Gastrocnemius medialis (tissue), 4 donors: ENCODE results near the gene ZBTB7B. TPM values are rescaled to one million over a fixed set of nuclear protein-coding genes. Genes with fewer than 3 reads are reported as not detected.
A peak's percentile ranks its signal among the peaks of the same experiment; 100 is the strongest.

Experiments
- ATAC-seq, 2 donors: fragments of 150-250 bp; one replicate each; pipeline ENCODE4 v1.9.1; 2016
- DNase-seq, 2 donors: peaks; one replicate each; pipeline ENCODE4 v3.0.0-alpha.2; 2019
- H3K27ac ChIP-seq, 4 donors: fragments of 200-600 bp; sonication (generic); 1 replicate in 1 of 4; 2 replicates in 3 of 4; pipeline ENCODE4 v1.5.1; 2016 to 2018; ENCODE audit warnings: mild to moderate bottlenecking in 2 of 4, moderate library complexity in 1 of 4
- H3K27me3 ChIP-seq, 3 donors: fragments of 200-600 bp; sonication (generic) in 2 of 3; 1 replicate in 1 of 3; 2 replicates in 2 of 3; pipeline versions ENCODE4 v1.5.1 to v1.6.0; 2016 to 2019; ENCODE audit warnings: mild to moderate bottlenecking in 1 of 3, moderate library complexity in 1 of 3
- H3K36me3 ChIP-seq, 2 donors: fragments of 200-600 bp; sonication (generic) in 1 of 2; one replicate each; pipeline ENCODE4 v1.5.1; 2017 to 2018
- H3K4me1 ChIP-seq, 2 donors: fragments of 200-600 bp; sonication (generic) in 1 of 2; one replicate each; pipeline ENCODE4 v1.5.1; 2016 to 2017; ENCODE audit warnings: mild to moderate bottlenecking in 2 of 2
- H3K4me3 ChIP-seq, 4 donors: fragments of 200-600 bp; sonication (generic) in 3 of 4; 1 replicate in 1 of 4; 2 replicates in 3 of 4; pipeline ENCODE4 v1.5.1; 2016 to 2019; ENCODE audit warnings: mild to moderate bottlenecking in 2 of 4
- H3K9me3 ChIP-seq, 3 donors: fragments of 200-600 bp; sonication (generic) in 2 of 3; 1 replicate in 1 of 3; 2 replicates in 2 of 3; pipeline ENCODE4 v1.5.1; 2016 to 2019
- CTCF ChIP-seq, 5 experiments: fragments of 450-650 bp in 3 of 5; fragments of 200-600 bp in 2 of 5; sonication (generic) in 2 of 5; IDR thresholded peaks in 4 of 5; conservative IDR thresholded peaks in 1 of 5; 1 replicate in 4 of 5; 2 replicates in 1 of 5; pipeline ENCODE4 v1.5.1; 2016 to 2019; ENCODE audit warnings: antibody characterized with exemption in 5 of 5, mild to moderate bottlenecking in 3 of 5, moderate library complexity in 3 of 5
- POLR2A ChIP-seq, 2 donors: fragments of 450-650 bp; IDR thresholded peaks; one replicate each; pipeline ENCODE4 v1.6.1; 2017; ENCODE audit warnings: antibody characterized with exemption in 2 of 2, mild to moderate bottlenecking in 2 of 2, moderate library complexity in 2 of 2
- in situ Hi-C, 4 donors: fragments of 200-750 bp; cut with MboI; loops; one replicate each; pipeline versions ENCODE4 v1.15.0 to v1.8.0; 2017; ENCODE audit warnings: low sequenced_read_pairs in 4 of 4
- intact Hi-C: fragments of 100-400 bp; cut with DNase I; formaldehyde crosslinking; loops from one replicate; pipeline ENCODE4 v1.15.1; 2023; ENCODE audit warnings: low total_unique reads
- total RNA-seq, 4 donors: library from RNA; depleted of rRNA; stranded (reverse); fragments of >200 nt; gene quantifications; one replicate each; pipeline versions ENCODE4 v1.1.0 to v1.2.3, GENCODE V29; 2016

The ZBTB7B gene
- total RNA-seq, 4 donors from 2014 or later = 61.3 to 100 (median 73.1) TPM

- Histone ChIP-seq H3K27me3 (no peaks in the 10 kb centered on the region), H3K4me3 (peak overlapping the region in 2 of 4 donors; percentile 77 to 91), H3K27ac (no peak overlapping the region), H3K4me1 (peaks cover 9 to 18% of the 10 kb centered on the region in 2 donors), H3K36me3 (peaks cover 0 to 35% of the 10 kb centered on the region in 2 donors), H3K9me3 (no peaks in the 10 kb centered on the region)
- TF ChIP-seq POLR2A (IDR thresholded peaks at IDR 0.05) (no peak), CTCF (IDR thresholded peaks at IDR 0.05 in 4 of 5, conservative IDR thresholded peaks at IDR 0.05 in 1 of 5) (no peak)
- intact Hi-C loops = no loop called here
- ATAC-seq = no peak
- no peak for DNase-seq
- in situ Hi-C loops = loop anchor here in 1 of 4 donors (25.0 kb wide), 1 partner anchor 100 kb away; the partner anchor contains the start of genes CKS1B, PBXIP1, PYGO2 and SHC1
Observed at GRCh38 chr1:155062151-155062686, 59.6 kb downstream of the ZBTB7B start.

- intact Hi-C loops = loop anchor here (1.0 kb wide), 1 partner anchor 22 kb away; no protein-coding TSS in a partner anchor
- ATAC-seq (no peak), DNase-seq (no peak)
- H3K27me3 ChIP-seq = no peaks in the 10 kb centered on the region
- no peaks in the 10 kb centered on the region for H3K9me3 ChIP-seq
- no peak overlapping the region for H3K27ac ChIP-seq
- in situ Hi-C loops = loop anchor here in 1 of 4 donors (25.0 kb wide), 1 partner anchor 101 kb away; the partner anchor contains the start of genes CKS1B, PBXIP1, PYGO2 and SHC1
- peaks cover 9 to 18% of the 10 kb centered on the region in 2 donors for H3K4me1 ChIP-seq
- TF ChIP-seq POLR2A (IDR thresholded peaks at IDR 0.05) = no peak
- TF ChIP-seq CTCF (IDR thresholded peaks at IDR 0.05 in 4 of 5, conservative IDR thresholded peaks at IDR 0.05 in 1 of 5) = peak; percentile 44 to 61 (median 56)
- H3K36me3 ChIP-seq = peaks cover 0 to 30% of the 10 kb centered on the region in 2 donors
- H3K4me3 ChIP-seq = peak overlapping the region; percentile 60 to 91 (median 78)
Observed at GRCh38 chr1:155062702-155063411, 60.3 kb downstream of the ZBTB7B start.

GRCh38 chr1:155063550-155064110 is 61.0 kb downstream of the ZBTB7B start, which contains the start of gene EFNA4:
Gene EFNA4, plus strand, starts transcription at chr1:155063740. Its CDS starts 84 bp downstream, at chr1:155063824.
- in situ Hi-C loops = loop anchor here in 1 of 4 donors (25.0 kb wide), 1 partner anchor 101 kb away; the partner anchor contains the start of genes CKS1B, PBXIP1, PYGO2 and SHC1
- H3K27ac ChIP-seq = peak within 1 kb of the TSS; percentile 69 to 80 (median 75)

More at GRCh38 chr1:155063550-155064110, 61.0 kb downstream of the ZBTB7B start, which contains the start of gene EFNA4:
- intact Hi-C loops = loop anchor here (1.0 kb wide), 1 partner anchor 22 kb away; no protein-coding TSS in a partner anchor
- peaks cover 0 to 22% of the 10 kb centered on the region in 2 donors for H3K36me3 ChIP-seq
- TF ChIP-seq POLR2A (IDR thresholded peaks at IDR 0.05) = peak in 1 of 2 donors; percentile 28
- no peak for TF ChIP-seq CTCF (IDR thresholded peaks at IDR 0.05 in 4 of 5, conservative IDR thresholded peaks at IDR 0.05 in 1 of 5)
- H3K9me3 ChIP-seq = no peaks in the 10 kb centered on the region
- DNase-seq (peak; percentile 69 to 72), ATAC-seq (peak; percentile 91 to 93)
- peak within 1 kb of the TSS; percentile 60 to 91 (median 78) for H3K4me3 ChIP-seq
- no peaks in the 10 kb centered on the region for H3K27me3 ChIP-seq
- peaks cover 9 to 18% of the 10 kb centered on the region in 2 donors for H3K4me1 ChIP-seq
